Astrocyte of the cerebellum (primary cell): ENCODE measurements around the gene MEI1.

Source experiments
- DNase-seq: peaks from one replicate; pipeline ENCODE4 v3.0.0-alpha.2; 2011; ENCODE audit warnings: low read depth
- H3K4me3 ChIP-seq: 2 replicates; pipeline ENCODE4 v1.5.1; 2011; ENCODE audit warnings: mild to moderate bottlenecking, low read depth, low read length, moderate library complexity
- CTCF ChIP-seq: IDR thresholded peaks from 2 replicates; pipeline ENCODE4 v1.5.1; 2012; ENCODE audit warnings: low read length, low read depth, moderate library complexity, mild to moderate bottlenecking; ENCODE audit errors: missing control alignments
- in situ Hi-C: cut with HindIII; loops from 2 replicates; pipeline ENCODE4 v1.10.0; 2017; ENCODE audit warnings: low sequenced_read_pairs

Gene MEI1

GRCh38 chr22:41776381-41776780, 77.1 kb downstream of the MEI1 start:
- in situ Hi-C loops = loop anchor here (5.0 kb wide), 1 partner anchor 34 kb away; no protein-coding TSS in a partner anchor
- TF ChIP-seq CTCF = no peak
- H3K4me3 ChIP-seq = no peak overlapping the region
- no peak for DNase-seq

GRCh38 chr22:41777749-41778425, 78.6 kb downstream of the MEI1 start:
- no peak for DNase-seq
- no peak overlapping the region for H3K4me3 ChIP-seq
- TF ChIP-seq CTCF = no peak
- in situ Hi-C loops = loop anchor here (5.0 kb wide), 1 partner anchor 36 kb away; no protein-coding TSS in a partner anchor

GRCh38 chr22:41779929-41780505, 80.7 kb downstream of the MEI1 start:
- in situ Hi-C loops = loop anchor here (5.0 kb wide), 1 partner anchor 38 kb away; no protein-coding TSS in a partner anchor
- no peak for DNase-seq
- TF ChIP-seq CTCF = no peak
- no peak overlapping the region for H3K4me3 ChIP-seq

GRCh38 chr22:41780746-41781505, 81.6 kb downstream of the MEI1 start:
- no peak for DNase-seq
- TF ChIP-seq CTCF = no peak
- in situ Hi-C loops = no loop called here
- H3K4me3 ChIP-seq = no peak overlapping the region

GRCh38 chr22:41781507-41781906, 82.2 kb downstream of the MEI1 start:
- H3K4me3 ChIP-seq = no peak overlapping the region
- DNase-seq = no peak
- no peak for TF ChIP-seq CTCF
- in situ Hi-C loops = no loop called here

- TF ChIP-seq CTCF = no peak
- in situ Hi-C loops = no loop called here
- DNase-seq = no peak
These were observed 83.0 kb downstream of the MEI1 start for GRCh38 chr22:41782316-41782715.

More at GRCh38 chr22:41782316-41782715, 83.0 kb downstream of the MEI1 start:
- no peak overlapping the region for H3K4me3 ChIP-seq
